A549 (cell line): ENCODE data around the gene TRH. TPM values are rescaled to one million over a fixed set of nuclear protein-coding genes. Genes with fewer than 3 reads are reported as not detected.

ENCODE experiments used
- ATAC-seq, 2 experiments: fragments of 200-7000 bp in 1 of 2; fragments of >200 bp in 1 of 2; cut with Nextera tagmentation in 1 of 2; cut with Tn5 transposase in 1 of 2; 3 replicates each; pipeline versions ENCODE4 v1.8.0 to v1.9.1; 2018 to 2020; ENCODE audit warnings: mild to moderate bottlenecking in 1 of 2, moderate library complexity in 1 of 2
- CTCF ChIA-PET: fragments of 300-600 bp; sonication (Branson Sonifier 250); formaldehyde crosslinking; extraction: SDS; loops from one replicate; lab custom pipeline; 2021; ENCODE audit warnings: antibody characterized with exemption, inconsistent platforms; lab: Yijun Ruan, JAX
- POLR2A ChIA-PET: fragments of 350-600 bp; formaldehyde crosslinking; extraction: SDS; loops from one replicate; lab custom pipeline; 2021; ENCODE audit warnings: antibody characterized with exemption, inconsistent platforms; lab: Yijun Ruan, JAX
- DNase-seq, 2 experiments: peaks; one replicate each; pipeline versions ENCODE4 v3.0.0 to v3.0.0-alpha.2; 2011 to 2016; ENCODE audit warnings: low read depth in 1 of 2, low spot score in 1 of 2
- FAIRE-seq: peaks from 2 replicates; lab custom pipeline; 2011; peaks lifted over from hg19 to GRCh38; lab: Jason Lieb, UNC
- H3K27ac ChIP-seq, 2 experiments: fragments of >200 bp; sonication (Bioruptor Twin); formaldehyde crosslinking; 3 replicates each; pipeline ENCODE4 v1.5.1; 2016 to 2017
- H3K4me1 ChIP-seq: fragments of >200 bp; sonication (Bioruptor Twin); formaldehyde crosslinking; 3 replicates; pipeline ENCODE4 v1.6.1; 2016
- H3K4me2 ChIP-seq: fragments of >200 bp; sonication (Bioruptor Twin); formaldehyde crosslinking; 3 replicates; pipeline ENCODE4 v1.6.1; 2016
- H3K4me3 ChIP-seq: fragments of >200 bp; sonication (Bioruptor Twin); formaldehyde crosslinking; 3 replicates; pipeline ENCODE4 v1.5.1; 2016
- H3K9me3 ChIP-seq: fragments of >200 bp; sonication (Bioruptor Twin); formaldehyde crosslinking; 3 replicates; pipeline ENCODE4 v1.6.1; 2016
- ATOH8 ChIP-seq: fragments of 250-450 bp; sonication (Bioruptor Pico); IDR thresholded peaks from 2 replicates; pipeline ENCODE4 v1.5.0; 2020; ENCODE audit warnings: low read depth, mild to moderate bottlenecking, moderate library complexity
- BHLHE40 ChIP-seq: IDR thresholded peaks from 2 replicates; pipeline ENCODE4 v1.6.1; 2012; ENCODE audit warnings: low read depth, low read length, inconsistent platforms
- CEBPB ChIP-seq, 2 experiments: fragments of >200 bp in 1 of 2; sonication (Bioruptor Twin) in 1 of 2; formaldehyde crosslinking in 1 of 2; IDR thresholded peaks; 2 replicates each; pipeline ENCODE4 v1.6.1; 2012 to 2016
- EHF ChIP-seq: fragments of 250-450 bp; sonication (Bioruptor Pico); IDR thresholded peaks from 2 replicates; pipeline ENCODE4 v1.5.0; 2020; ENCODE audit warnings: mild to moderate bottlenecking
- ELK1 ChIP-seq: fragments of 150-350 bp; IDR thresholded peaks from 2 replicates; pipeline ENCODE4 v1.6.1; 2014; ENCODE audit warnings: low read depth, mild to moderate bottlenecking, low read length
- EP300 ChIP-seq, 2 experiments: fragments of >200 bp; sonication (Bioruptor Twin); formaldehyde crosslinking; IDR thresholded peaks; 2 replicates in 1 of 2; 3 replicates in 1 of 2; pipeline ENCODE4 v1.6.1; 2016 to 2017
- FOXS1 ChIP-seq: fragments of 250-450 bp; sonication (Bioruptor Pico); IDR thresholded peaks from 2 replicates; pipeline ENCODE4 v1.5.0; 2020; ENCODE audit warnings: mild to moderate bottlenecking, moderate library complexity
- HDAC2 ChIP-seq: fragments of 200-600 bp; sonication (generic); IDR thresholded peaks from 2 replicates; pipeline ENCODE4 v1.6.1; 2016
- HOXA7 ChIP-seq: fragments of 250-450 bp; sonication (Bioruptor Pico); IDR thresholded peaks from 2 replicates; pipeline ENCODE4 v1.5.0; 2020; ENCODE audit warnings: mild to moderate bottlenecking, moderate library complexity
- HOXB13 ChIP-seq: fragments of 250-450 bp; sonication (Bioruptor Pico); IDR thresholded peaks from 2 replicates; pipeline ENCODE4 v1.5.0; 2020; ENCODE audit warnings: low read depth, mild to moderate bottlenecking, moderate library complexity
- JUN ChIP-seq, 2 experiments: fragments of >200 bp; sonication (Bioruptor Twin); formaldehyde crosslinking; IDR thresholded peaks; 2 replicates in 1 of 2; 3 replicates in 1 of 2; pipeline ENCODE4 v1.6.1; 2016 to 2017
- MAX ChIP-seq: IDR thresholded peaks from 2 replicates; pipeline ENCODE4 v1.6.1; 2012
- MAZ ChIP-seq: fragments of 150-350 bp; IDR thresholded peaks from 2 replicates; pipeline ENCODE4 v1.6.1; 2014; ENCODE audit warnings: antibody characterized with exemption, low read depth, low read length, borderline replicate concordance
- MYC ChIP-seq: IDR thresholded peaks from 2 replicates; pipeline ENCODE4 v1.6.1; 2012; ENCODE audit warnings: mild to moderate bottlenecking, inconsistent platforms, low read length, improper control_type of control experiment, borderline replicate concordance
- NPAS2 ChIP-seq: fragments of 250-450 bp; sonication (Bioruptor Pico); IDR thresholded peaks from 2 replicates; pipeline ENCODE4 v1.8.0; 2022; ENCODE audit warnings: mild to moderate bottlenecking, moderate library complexity, borderline replicate concordance
- PHF8 ChIP-seq: fragments of 200-600 bp; sonication (generic); IDR thresholded peaks from 2 replicates; pipeline ENCODE4 v1.6.1; 2016; ENCODE audit warnings: low read depth, mild to moderate bottlenecking, antibody characterized with exemption, moderate library complexity, borderline replicate concordance
- RFX5 ChIP-seq: fragments of 450-650 bp; IDR thresholded peaks from 2 replicates; pipeline ENCODE4 v1.7.1; 2014; ENCODE audit warnings: antibody characterized with exemption, mild to moderate bottlenecking, moderate library complexity
- SREBF2 ChIP-seq: fragments of 450-650 bp; IDR thresholded peaks from 2 replicates; pipeline ENCODE4 v1.6.1; 2014; ENCODE audit warnings: mild to moderate bottlenecking, moderate library complexity
- TP53 ChIP-seq: fragments of 250-450 bp; sonication (Bioruptor Pico); IDR thresholded peaks from 2 replicates; pipeline ENCODE4 v1.5.0; 2021; ENCODE audit warnings: mild to moderate bottlenecking, moderate library complexity
- ZC3H11A ChIP-seq: fragments of 450-650 bp; IDR thresholded peaks from 2 replicates; pipeline ENCODE4 v1.6.1; 2014; ENCODE audit warnings: antibody characterized with exemption, mild to moderate bottlenecking
- ZFP36 ChIP-seq: fragments of 450-650 bp; IDR thresholded peaks from 2 replicates; pipeline ENCODE4 v1.6.1; 2014; ENCODE audit warnings: borderline replicate concordance; ENCODE audit not compliant: partially characterized antibody
- ZNF302 ChIP-seq: fragments of 250-450 bp; sonication (Bioruptor Pico); IDR thresholded peaks from 2 replicates; pipeline ENCODE4 v1.9.0; 2021; ENCODE audit warnings: inconsistent platforms, mild to moderate bottlenecking, moderate library complexity
- ZSCAN20 ChIP-seq: fragments of 250-450 bp; sonication (Bioruptor Pico); IDR thresholded peaks from 2 replicates; pipeline ENCODE4 v1.8.0; 2022; ENCODE audit warnings: mild to moderate bottlenecking, moderate library complexity
- WGBS: methylation state at CpG from one replicate; pipeline ENCODE4 v1.1.6; 2017; ENCODE audit errors: missing lambda C conversion rate; 5-methylcytosine and 5-hydroxymethylcytosine counted together
- polyA plus RNA-seq, 4 experiments: library from polyadenylated mRNA; depleted of rRNA in 3 of 4; stranded (reverse); fragments of >200 nt; fragmentation: RNase III in 1 of 4; extraction: RNeasy Plus Mini Kit Qiagen cat#74134 plus additional on column Dnase treatment in 1 of 4; gene quantifications; 2 replicates in 3 of 4; 3 replicates in 1 of 4; pipeline ENCODE4 v1.2.3, GENCODE V29; 2011 to 2017
- TF ChIP-seq, protein P1 (sequence below): fragments of 200-600 bp; sonication (generic); IDR thresholded peaks from 2 replicates; pipeline ENCODE4 v1.6.1; 2016; ENCODE audit warnings: antibody characterized with exemption, mild to moderate bottlenecking, moderate library complexity
- TF ChIP-seq, protein P2 (sequence below): fragments of >200 bp; sonication (Bioruptor Twin); formaldehyde crosslinking; IDR thresholded peaks from 3 replicates; pipeline ENCODE4 v1.5.1; 2016

TRH gene
- polyA plus RNA-seq, 2 of the 4 experiments (the other 2 are of a cell fraction), result not detected

- H3K4me2 ChIP-seq, result no peak overlapping the region
- H3K9me3 ChIP-seq, result peaks cover 22% of the 10 kb centered on the region
- no peak for ATAC-seq
- CTCF ChIA-PET, result interaction anchor here (0.8 to 1.7 kb wide), 19 partner anchors 10 to 448 kb away, joined by 3 to 14 read pairs (median 4); no protein-coding TSS in a partner anchor
- 82% methylated on average over 4 of the region's 4 CpGs for WGBS
- peaks cover 11% of the 10 kb centered on the region; the same call in 1 of the 3 replicates for H3K4me1 ChIP-seq
- POLR2A ChIA-PET, result no interaction called here
- no peak for FAIRE-seq
- TF ChIP-seq EHF (CRISPR knock-in tag), result no peak
- TF ChIP-seq ZC3H11A, result no peak
- TF ChIP-seq ZNF302 (CRISPR knock-in tag), result no peak
- TF ChIP-seq PHF8, result no peak
- TF ChIP-seq HOXA7 (CRISPR knock-in tag), result no peak
- TF ChIP-seq, protein P1, sequence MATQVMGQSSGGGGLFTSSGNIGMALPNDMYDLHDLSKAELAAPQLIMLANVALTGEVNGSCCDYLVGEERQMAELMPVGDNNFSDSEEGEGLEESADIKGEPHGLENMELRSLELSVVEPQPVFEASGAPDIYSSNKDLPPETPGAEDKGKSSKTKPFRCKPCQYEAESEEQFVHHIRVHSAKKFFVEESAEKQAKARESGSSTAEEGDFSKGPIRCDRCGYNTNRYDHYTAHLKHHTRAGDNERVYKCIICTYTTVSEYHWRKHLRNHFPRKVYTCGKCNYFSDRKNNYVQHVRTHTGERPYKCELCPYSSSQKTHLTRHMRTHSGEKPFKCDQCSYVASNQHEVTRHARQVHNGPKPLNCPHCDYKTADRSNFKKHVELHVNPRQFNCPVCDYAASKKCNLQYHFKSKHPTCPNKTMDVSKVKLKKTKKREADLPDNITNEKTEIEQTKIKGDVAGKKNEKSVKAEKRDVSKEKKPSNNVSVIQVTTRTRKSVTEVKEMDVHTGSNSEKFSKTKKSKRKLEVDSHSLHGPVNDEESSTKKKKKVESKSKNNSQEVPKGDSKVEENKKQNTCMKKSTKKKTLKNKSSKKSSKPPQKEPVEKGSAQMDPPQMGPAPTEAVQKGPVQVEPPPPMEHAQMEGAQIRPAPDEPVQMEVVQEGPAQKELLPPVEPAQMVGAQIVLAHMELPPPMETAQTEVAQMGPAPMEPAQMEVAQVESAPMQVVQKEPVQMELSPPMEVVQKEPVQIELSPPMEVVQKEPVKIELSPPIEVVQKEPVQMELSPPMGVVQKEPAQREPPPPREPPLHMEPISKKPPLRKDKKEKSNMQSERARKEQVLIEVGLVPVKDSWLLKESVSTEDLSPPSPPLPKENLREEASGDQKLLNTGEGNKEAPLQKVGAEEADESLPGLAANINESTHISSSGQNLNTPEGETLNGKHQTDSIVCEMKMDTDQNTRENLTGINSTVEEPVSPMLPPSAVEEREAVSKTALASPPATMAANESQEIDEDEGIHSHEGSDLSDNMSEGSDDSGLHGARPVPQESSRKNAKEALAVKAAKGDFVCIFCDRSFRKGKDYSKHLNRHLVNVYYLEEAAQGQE, result no peak
- no peak for TF ChIP-seq NPAS2
- no peak for TF ChIP-seq EP300 (IDR thresholded peaks at IDR 0.05)
- no peak for TF ChIP-seq MYC
- no peak for TF ChIP-seq RFX5
- no peak for TF ChIP-seq MAZ
- TF ChIP-seq HDAC2, result no peak
- no peak for TF ChIP-seq HOXB13 (CRISPR knock-in tag)
- TF ChIP-seq, protein P2, sequence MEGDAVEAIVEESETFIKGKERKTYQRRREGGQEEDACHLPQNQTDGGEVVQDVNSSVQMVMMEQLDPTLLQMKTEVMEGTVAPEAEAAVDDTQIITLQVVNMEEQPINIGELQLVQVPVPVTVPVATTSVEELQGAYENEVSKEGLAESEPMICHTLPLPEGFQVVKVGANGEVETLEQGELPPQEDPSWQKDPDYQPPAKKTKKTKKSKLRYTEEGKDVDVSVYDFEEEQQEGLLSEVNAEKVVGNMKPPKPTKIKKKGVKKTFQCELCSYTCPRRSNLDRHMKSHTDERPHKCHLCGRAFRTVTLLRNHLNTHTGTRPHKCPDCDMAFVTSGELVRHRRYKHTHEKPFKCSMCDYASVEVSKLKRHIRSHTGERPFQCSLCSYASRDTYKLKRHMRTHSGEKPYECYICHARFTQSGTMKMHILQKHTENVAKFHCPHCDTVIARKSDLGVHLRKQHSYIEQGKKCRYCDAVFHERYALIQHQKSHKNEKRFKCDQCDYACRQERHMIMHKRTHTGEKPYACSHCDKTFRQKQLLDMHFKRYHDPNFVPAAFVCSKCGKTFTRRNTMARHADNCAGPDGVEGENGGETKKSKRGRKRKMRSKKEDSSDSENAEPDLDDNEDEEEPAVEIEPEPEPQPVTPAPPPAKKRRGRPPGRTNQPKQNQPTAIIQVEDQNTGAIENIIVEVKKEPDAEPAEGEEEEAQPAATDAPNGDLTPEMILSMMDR, result no peak
- TF ChIP-seq BHLHE40, result no peak
- TF ChIP-seq ZFP36, result no peak
- no peak overlapping the region for H3K4me3 ChIP-seq
- DNase-seq, result no peak
- H3K27ac ChIP-seq, result peak overlapping the region; percentile 62 to 78; a peak in 4 of 6 replicates
Observed at GRCh38 chr3:129933471-129933870, 41.0 kb upstream of the TRH start.

GRCh38 chr3:129934234-129935123, 40.0 kb upstream of the TRH start:
- Histone ChIP-seq H3K9me3 (peaks cover 14% of the 10 kb centered on the region; the same call in 2 of the 3 replicates), H3K4me3 (peak overlapping the region; percentile 18; the same call in 1 of the 3 replicates), H3K4me1 (peaks cover 11% of the 10 kb centered on the region; the same call in 1 of the 3 replicates), H3K4me2 (peak overlapping the region; percentile 73), H3K27ac (peak overlapping the region; percentile 62 to 78; a peak in 5 of 6 replicates)
- WGBS, result 21% methylated on average over 20 of the region's 20 CpGs
- DNase-seq, result peak; percentile 25 to 40
- peak; percentile 67 to 83 for ATAC-seq
- no peak for FAIRE-seq
- CTCF ChIA-PET, result interaction anchor here (0.7 to 1.7 kb wide), 27 partner anchors 8 to 449 kb away, joined by 3 to 14 read pairs (median 4); no protein-coding TSS in a partner anchor
- POLR2A ChIA-PET, result no interaction called here
- TF ChIP-seq CEBPB (IDR thresholded peaks at IDR 0.05) (no peak), MAX (peak; percentile 31; the same call in 1 of the 2 replicates), FOXS1 (no peak), TP53 (CRISPR knock-in tag) (no peak), ELK1 (no peak), ZSCAN20 (no peak), JUN (IDR thresholded peaks at IDR 0.05) (no peak), NPAS2 (no peak), ATOH8 (CRISPR knock-in tag) (no peak), SREBF2 (no peak)
- TF ChIP-seq, protein P2, result peak; percentile 80
